Prostate gland (tissue), 2 donors: ENCODE results near the gene SEMA3F.

Source experiments
- CTCF ChIP-seq, 4 experiments: fragments of 200-600 bp in 2 of 4; fragments of 450-650 bp in 2 of 4; sonication (generic) in 2 of 4; IDR thresholded peaks; 1 replicate in 3 of 4; 2 replicates in 1 of 4; pipeline ENCODE4 v1.5.1; 2016 to 2019; ENCODE audit warnings: antibody characterized with exemption in 4 of 4, mild to moderate bottlenecking in 2 of 4, moderate library complexity in 2 of 4
- POLR2AphosphoS5 ChIP-seq: sonication (generic); formaldehyde crosslinking; IDR thresholded peaks from one replicate; pipeline ENCODE4 v1.6.1; 2017; ENCODE audit warnings: antibody characterized with exemption

- TF ChIP-seq CTCF (IDR thresholded peaks at IDR 0.05) = no peak
- TF ChIP-seq POLR2AphosphoS5 = no peak
Observed at GRCh38 chr3:50140990-50141389, 14.1 kb upstream of the SEMA3F start.
